Astrocyte (in vitro differentiated cells and primary cell): ENCODE measurements around the gene MAPK12.

ENCODE experiments used
- CTCF ChIP-seq: IDR thresholded peaks from 2 replicates; pipeline ENCODE4 v1.5.1; 2011; ENCODE audit warnings: low read depth, mild to moderate bottlenecking, inconsistent platforms, low read length, moderate library complexity; ENCODE audit not compliant: insufficient read depth
- EZH2 ChIP-seq: IDR thresholded peaks from 2 replicates; pipeline ENCODE4 v1.6.1; 2012; ENCODE audit warnings: mild to moderate bottlenecking, low read length, inconsistent platforms; ENCODE audit not compliant: insufficient read depth

DNA sequence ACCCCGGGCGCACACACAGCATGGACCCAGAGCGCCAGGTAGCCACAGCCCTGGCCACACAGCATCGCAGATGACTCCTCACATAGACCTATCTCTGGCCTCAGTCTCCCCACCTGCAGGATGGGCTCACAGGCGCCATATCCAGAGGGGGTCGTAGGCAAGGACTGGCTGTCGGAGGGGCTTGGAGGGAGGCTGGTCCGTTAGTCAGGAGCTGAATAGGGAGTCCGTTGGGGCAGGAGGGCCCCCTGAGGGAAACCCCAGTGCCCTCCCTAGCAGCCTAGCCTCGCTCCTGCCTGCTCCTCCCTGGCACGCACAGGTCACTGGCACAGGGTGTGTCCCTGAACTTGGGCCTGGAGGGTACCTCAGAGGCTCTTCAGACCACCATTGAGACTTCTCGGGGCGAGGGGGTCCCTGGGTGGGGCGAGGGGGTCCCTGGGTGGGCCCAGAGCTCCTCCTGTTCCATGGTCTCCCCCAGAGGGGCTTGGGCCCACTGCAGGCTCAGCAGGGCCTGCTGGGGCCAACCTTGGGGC lies 44.0 kb upstream of the MAPK12 start:
- no peak for TF ChIP-seq CTCF
- TF ChIP-seq EZH2 = no peak
